GM21515 (cell line): ENCODE measurements around the gene MADCAM1.
"Not testable (repeated sequence)": the region's sequence is repeated elsewhere in the genome, so short reads cannot be mapped to it uniquely, and the experiment has no call there.

Experiments
- ATAC-seq: cut with Tn5 transposase; IDR thresholded peaks from one replicate; pipeline ENCODE4 v1.9.1; 2021; ENCODE audit not compliant: unreplicated experiment

Gene MADCAM1

GRCh38 chr19:496112-496665 is at the start of gene MADCAM1:
MADCAM1 (plus strand) TSS chr19:496486; CDS start chr19:496500, 14 bp downstream.
- no peak for ATAC-seq

GRCh38 chr19:447064-447426 is 49.2 kb upstream of the MADCAM1 start:
- ATAC-seq = no peak

- no peak for ATAC-seq
Observed at GRCh38 chr19:447816-448560, 48.3 kb upstream of the MADCAM1 start.

GRCh38 chr19:449916-450315 is 46.4 kb upstream of the MADCAM1 start:
- ATAC-seq = no peak

- ATAC-seq = not testable (repeated sequence)
Observed at GRCh38 chr19:450912-451481, 45.3 kb upstream of the MADCAM1 start.

GRCh38 chr19:452829-453228 is 43.5 kb upstream of the MADCAM1 start:
- ATAC-seq = no peak

- ATAC-seq = no peak
Observed at GRCh38 chr19:453606-454005, 42.7 kb upstream of the MADCAM1 start.

GRCh38 chr19:455031-455705 is 41.1 kb upstream of the MADCAM1 start:
- ATAC-seq = no peak

- no peak for ATAC-seq
Observed at GRCh38 chr19:455851-456546, 40.3 kb upstream of the MADCAM1 start.

- no peak for ATAC-seq
Observed at GRCh38 chr19:456547-457110, 39.7 kb upstream of the MADCAM1 start.

- ATAC-seq = no peak
Observed at GRCh38 chr19:457636-458035, 38.6 kb upstream of the MADCAM1 start.

- no peak for ATAC-seq
Observed at GRCh38 chr19:458091-459042, 37.9 kb upstream of the MADCAM1 start.

GRCh38 chr19:459724-460511 is 36.4 kb upstream of the MADCAM1 start:
- ATAC-seq = no peak

- ATAC-seq = no peak
Observed at GRCh38 chr19:460877-461720, 35.2 kb upstream of the MADCAM1 start, which contains the start of gene SHC2. SHC2 (minus strand) TSS chr19:461033; CDS start chr19:460996, 37 bp downstream.

GRCh38 chr19:461721-462551 is 34.4 kb upstream of the MADCAM1 start:
- no peak for ATAC-seq

GRCh38 chr19:463483-464207 is 32.6 kb upstream of the MADCAM1 start:
- ATAC-seq = no peak

GRCh38 chr19:464208-464545 is 32.1 kb upstream of the MADCAM1 start:
- ATAC-seq = no peak
